ENCODE results near the gene PRAF2. TPM values are rescaled to one million over a fixed set of nuclear protein-coding genes. Genes with fewer than 3 reads are reported as not detected.
A peak's percentile ranks its signal among the peaks of the same experiment; 100 is the strongest.

Gene PRAF2
- total and polyA plus RNA-seq, 9 of the 15 experiments (the other 6 are each of a cell fraction or from before 2014, with no cell fraction given) = 0.24 to 5.7 (median 2.0) TPM

GRCh38 chrX:49096419-49096818 lies 22.6 kb upstream of the PRAF2 start:
- BruUV-seq (replicated peaks) = no TSS peak
- ATAC-seq (no peak), FAIRE-seq (no peak), DNase-seq (ENCODE audit: extremely low read depth in 1 of 4, low spot score in 3 of 4) (no peak)
- H3K79me2 ChIP-seq (ENCODE audit: control insufficient read depth, insufficient read depth, low read length) = peaks cover 27% of the 10 kb centered on the region
- peaks cover 5 to 6% of the 10 kb centered on the region in 2 experiments; a peak in 4 of 5 replicates for H3K4me1 ChIP-seq (replicated peaks in 1 of 2; ENCODE audit: control insufficient read depth in 2 of 2, insufficient read depth in 2 of 2, low read length in 2 of 2)
- H3K4me2 ChIP-seq (ENCODE audit: insufficient read depth, low read length) = no peak overlapping the region
- H3K36me3 ChIP-seq (ENCODE audit: control insufficient read depth, insufficient read depth, low read length) = no peaks in the 10 kb centered on the region
- ChIA-PET CTCF (ENCODE audit: low intra/inter-chr PET ratio) (no interaction called here), POLR2A (interaction anchor here (0.7 kb wide), 1 partner anchor 461 kb away, joined by 3 read pairs; no protein-coding TSS in a partner anchor)
- 97% methylated on average over 3 of the region's 4 CpGs for WGBS (ENCODE audit: insufficient coverage, low coverage, missing lambda C conversion rate)
- H3K27me3 ChIP-seq (ENCODE audit: control insufficient read depth in 2 of 2, insufficient read depth in 2 of 2, low read length in 2 of 2) = no peaks in the 10 kb centered on the region
- no peak overlapping the region for H2AFZ ChIP-seq (ENCODE audit: low read depth, low read length)
- no peak overlapping the region for H3K4me3 ChIP-seq
- H3K9me3 ChIP-seq (replicated peaks; ENCODE audit: control insufficient read depth, insufficient read depth, low read depth, low read length) = no peaks in the 10 kb centered on the region
- in situ Hi-C loops (cut with MboI) = no loop called here
- no peaks in the 10 kb centered on the region for H3K9me1 ChIP-seq (ENCODE audit: control insufficient read depth, insufficient read depth, low read length)
- no peak overlapping the region for H3K27ac ChIP-seq (ENCODE audit: extremely low read depth, low read depth, low read length)
- no peak overlapping the region for H3K9ac ChIP-seq (ENCODE audit: insufficient read depth in 1 of 2, low read depth in 2 of 2, low read length in 2 of 2)
- intact Hi-C loops (cut with micrococcal nuclease) = no loop called here
- no peaks in the 10 kb centered on the region for H4K20me1 ChIP-seq (replicated peaks; ENCODE audit: control insufficient read depth, insufficient read depth, low read length)
- TF ChIP-seq RFX1 (IDR thresholded peaks at IDR 0.05) = no peak
- TF ChIP-seq TRIM28 (IDR thresholded peaks at IDR 0.05) = no peak
- peak; percentile 20; the same call in 1 of the 2 replicates for TF ChIP-seq BCOR (IDR thresholded peaks at IDR 0.05)
- TF ChIP-seq ZNF121 (CRISPR knock-in tag; conservative IDR thresholded peaks at IDR 0.05) = peak; percentile 62; the same call in 1 of the 2 replicates
- TF ChIP-seq HDGF (IDR thresholded peaks at IDR 0.05) = no peak
- no peak for TF ChIP-seq PTBP1 (IDR thresholded peaks at IDR 0.05; ENCODE audit: low read depth, low read length)
- no peak for TF ChIP-seq TRIM24 (IDR thresholded peaks at IDR 0.05)

- intact Hi-C loops (cut with micrococcal nuclease) (no loop called here), in situ Hi-C loops (cut with MboI) (no loop called here)
- BruUV-seq (replicated peaks) = no TSS peak
- Histone ChIP-seq H3K4me2 (ENCODE audit: insufficient read depth, low read length) (peak overlapping the region; percentile 58), H3K27me3 (ENCODE audit: control insufficient read depth in 2 of 2, insufficient read depth in 2 of 2, low read length in 2 of 2) (no peaks in the 10 kb centered on the region), H3K9me3 (replicated peaks; ENCODE audit: control insufficient read depth, insufficient read depth, low read depth, low read length) (no peaks in the 10 kb centered on the region), H4K20me1 (replicated peaks; ENCODE audit: control insufficient read depth, insufficient read depth, low read length) (no peaks in the 10 kb centered on the region), H3K27ac (ENCODE audit: extremely low read depth, low read depth, low read length) (peak overlapping the region; percentile 68), H3K9ac (ENCODE audit: insufficient read depth in 1 of 2, low read depth in 2 of 2, low read length in 2 of 2) (peak overlapping the region; percentile 44 to 45; a peak in 3 of 4 replicates), H3K36me3 (ENCODE audit: control insufficient read depth, insufficient read depth, low read length) (no peaks in the 10 kb centered on the region), H3K4me3 (no peak overlapping the region), H3K9me1 (ENCODE audit: control insufficient read depth, insufficient read depth, low read length) (no peaks in the 10 kb centered on the region), H2AFZ (ENCODE audit: low read depth, low read length) (peak overlapping the region; percentile 81), H3K4me1 (replicated peaks in 1 of 2; ENCODE audit: control insufficient read depth in 2 of 2, insufficient read depth in 2 of 2, low read length in 2 of 2) (peaks cover 11 to 16% of the 10 kb centered on the region in 2 experiments; a peak in 4 of 5 replicates), H3K79me2 (ENCODE audit: control insufficient read depth, insufficient read depth, low read length) (no peaks in the 10 kb centered on the region)
- 6% methylated on average over 3 of the region's 4 CpGs for WGBS (ENCODE audit: insufficient coverage, low coverage, missing lambda C conversion rate)
- POLR2A ChIA-PET = interaction anchor here (1.0 to 3.5 kb wide), 5 partner anchors 10 to 421 kb away, joined by 3 to 20 read pairs (median 4); partner anchors contain the start of gene WDR45
- DNase-seq (ENCODE audit: extremely low read depth in 1 of 4, low spot score in 3 of 4) = peak in 1 of 4 experiments; percentile 53
- CTCF ChIA-PET (ENCODE audit: low intra/inter-chr PET ratio) = no interaction called here
- FAIRE-seq = peak; percentile 11
- ATAC-seq = peak; percentile 86
- TF ChIP-seq EP400 (IDR thresholded peaks at IDR 0.05) (0 out of 2 replicates have a peak, but pooled peaks have one; percentile 13), ESRRA (IDR thresholded peaks at IDR 0.05; ENCODE audit: borderline replicate concordance, low read depth) (no peak), NR2C1 (IDR thresholded peaks at IDR 0.05) (no peak), NR2C1 (tag; IDR thresholded peaks at IDR 0.05) (no peak)
Measured at GRCh38 chrX:49089553-49089952, 15.8 kb upstream of the PRAF2 start.
